ENCODE measurements around the gene NSD2.

The NSD2 gene

GRCh38 chr4:1983053-1983845 is 112.1 kb downstream of the NSD2 start:
- no peak for TF ChIP-seq CTCF (IDR thresholded peaks at IDR 0.05; ENCODE audit: low read depth, low read length, missing control alignments)
- no peak overlapping the region for H3K4me3 ChIP-seq (ENCODE audit: low read depth, low read length)
- DNase-seq (ENCODE audit: low read depth): no peak

DNA sequence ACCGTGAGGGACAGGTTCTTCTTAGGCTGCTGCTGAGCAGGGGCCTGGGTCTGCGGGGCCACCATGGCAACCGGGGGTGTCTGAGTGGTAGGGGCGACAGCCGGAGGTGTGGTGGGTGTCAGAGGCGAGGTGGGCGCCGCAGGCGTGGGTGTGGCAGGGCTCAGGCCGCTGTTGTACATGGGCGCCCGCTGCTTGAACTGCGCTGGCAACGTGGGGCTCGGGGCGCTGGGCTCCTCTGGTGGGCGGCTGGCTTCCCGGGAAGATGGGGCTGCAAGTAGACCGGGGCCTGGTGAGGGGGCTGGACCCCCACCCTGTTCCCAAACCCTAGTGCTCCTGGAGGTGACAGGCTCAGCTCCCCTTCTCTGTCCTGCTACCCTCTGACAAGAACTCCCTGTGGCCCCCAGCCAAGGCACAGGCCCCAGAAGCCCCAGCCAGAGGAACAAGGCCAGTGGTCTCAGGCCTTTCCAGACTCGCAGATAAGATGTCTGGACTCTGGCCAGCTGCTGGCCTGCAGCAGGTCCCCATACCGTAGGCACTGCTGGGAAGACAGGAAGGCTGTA is 112.7 kb downstream of the NSD2 start:
- DNase-seq (ENCODE audit: low read depth): no peak
- no peak overlapping the region for H3K4me3 ChIP-seq (ENCODE audit: low read depth, low read length)
- no peak for TF ChIP-seq CTCF (IDR thresholded peaks at IDR 0.05; ENCODE audit: low read depth, low read length, missing control alignments)

DNA sequence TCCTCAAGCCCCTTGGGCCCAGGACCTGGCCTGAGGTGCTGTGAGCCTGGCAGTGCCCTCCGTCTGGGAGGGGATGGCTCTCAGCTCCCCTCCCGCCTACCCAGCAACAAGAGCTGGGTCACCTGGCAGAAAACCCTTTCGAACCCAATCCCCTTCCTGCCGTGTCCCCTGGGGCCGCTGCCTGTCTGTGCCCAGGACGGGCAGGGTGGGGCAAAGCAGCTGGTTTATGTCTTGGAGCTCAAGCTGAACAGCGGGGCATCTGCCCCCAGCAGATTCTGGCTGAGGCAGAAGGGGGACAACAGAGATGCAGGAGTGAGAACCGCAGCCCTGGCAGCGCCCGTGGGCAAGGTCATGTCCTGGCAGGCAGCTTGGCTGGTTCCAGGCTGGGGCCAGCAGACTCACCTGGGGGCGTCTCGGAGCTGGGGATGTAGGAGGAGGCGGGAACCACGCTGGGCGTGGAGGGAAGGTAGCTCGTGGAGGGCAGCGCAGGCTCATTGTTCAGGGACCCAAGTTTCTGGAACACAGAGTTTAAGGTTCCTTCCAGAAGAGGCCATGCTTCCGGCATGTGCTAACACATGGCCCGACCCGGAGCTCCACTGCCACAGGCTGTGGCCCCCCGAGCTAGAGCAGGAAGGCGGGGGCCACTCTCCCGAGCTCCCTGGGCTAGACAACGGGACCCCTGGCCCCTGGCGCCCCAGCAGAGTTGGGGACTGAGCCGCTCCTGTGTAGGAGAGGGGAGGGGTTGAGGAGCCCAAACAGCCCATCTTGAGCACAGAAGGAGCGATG is 113.4 kb downstream of the NSD2 start:
- no peak for DNase-seq (ENCODE audit: low read depth)
- no peak overlapping the region for H3K4me3 ChIP-seq (ENCODE audit: low read depth, low read length)
- no peak for TF ChIP-seq CTCF (IDR thresholded peaks at IDR 0.05; ENCODE audit: low read depth, low read length, missing control alignments)

GRCh38 chr4:1985294-1985693 is 114.1 kb downstream of the NSD2 start:
- TF ChIP-seq CTCF (IDR thresholded peaks at IDR 0.05; ENCODE audit: low read depth, low read length, missing control alignments): no peak
- no peak for DNase-seq (ENCODE audit: low read depth)
- no peak overlapping the region for H3K4me3 ChIP-seq (ENCODE audit: low read depth, low read length)

GRCh38 chr4:1985780-1986577 is 114.8 kb downstream of the NSD2 start:
- TF ChIP-seq CTCF (IDR thresholded peaks at IDR 0.05; ENCODE audit: low read depth, low read length, missing control alignments): no peak
- no peak overlapping the region for H3K4me3 ChIP-seq (ENCODE audit: low read depth, low read length)
- DNase-seq (ENCODE audit: low read depth): no peak

DNA sequence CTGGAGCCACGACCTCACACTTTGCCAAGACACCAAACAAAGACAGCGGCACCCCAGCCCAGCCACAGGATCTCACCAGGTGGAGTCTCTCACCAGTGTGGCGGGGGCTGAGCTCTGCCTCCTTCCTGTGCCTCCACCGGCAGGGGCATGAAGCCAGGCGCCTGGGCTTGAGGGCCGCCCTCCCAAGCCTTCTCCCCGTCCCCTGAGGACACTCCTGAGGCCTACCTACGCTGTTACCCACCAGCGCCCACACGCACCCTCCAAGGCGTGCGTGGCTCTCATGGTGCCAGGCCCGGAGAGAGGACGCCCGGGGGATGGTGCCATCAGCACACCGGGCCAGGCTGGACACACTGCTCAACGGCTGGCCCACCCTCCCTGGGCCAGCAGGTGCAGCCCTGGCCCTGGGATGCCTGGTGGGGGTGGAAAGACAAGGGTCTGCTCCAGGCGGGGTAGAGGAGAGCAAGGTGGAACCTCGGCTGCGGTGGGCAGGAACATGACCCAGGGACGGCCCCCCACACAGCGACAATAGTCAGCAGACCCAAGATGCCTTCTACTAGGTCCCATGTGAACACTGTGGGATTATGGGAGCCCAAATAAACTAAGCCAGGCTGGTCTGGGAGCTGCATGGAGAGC is 115.5 kb downstream of the NSD2 start:
- no peak for TF ChIP-seq CTCF (IDR thresholded peaks at IDR 0.05; ENCODE audit: low read depth, low read length, missing control alignments)
- DNase-seq (ENCODE audit: low read depth): no peak
- H3K4me3 ChIP-seq (ENCODE audit: low read depth, low read length): no peak overlapping the region

All from GM12864 (cell line).